ENCODE data around the gene SLC30A9. TPM values are rescaled to one million over a fixed set of nuclear protein-coding genes. Genes with fewer than 3 reads are reported as not detected.

SLC30A9 gene
- total RNA-seq, 1 donor from 2014 or later, result 44.6 TPM

DNA sequence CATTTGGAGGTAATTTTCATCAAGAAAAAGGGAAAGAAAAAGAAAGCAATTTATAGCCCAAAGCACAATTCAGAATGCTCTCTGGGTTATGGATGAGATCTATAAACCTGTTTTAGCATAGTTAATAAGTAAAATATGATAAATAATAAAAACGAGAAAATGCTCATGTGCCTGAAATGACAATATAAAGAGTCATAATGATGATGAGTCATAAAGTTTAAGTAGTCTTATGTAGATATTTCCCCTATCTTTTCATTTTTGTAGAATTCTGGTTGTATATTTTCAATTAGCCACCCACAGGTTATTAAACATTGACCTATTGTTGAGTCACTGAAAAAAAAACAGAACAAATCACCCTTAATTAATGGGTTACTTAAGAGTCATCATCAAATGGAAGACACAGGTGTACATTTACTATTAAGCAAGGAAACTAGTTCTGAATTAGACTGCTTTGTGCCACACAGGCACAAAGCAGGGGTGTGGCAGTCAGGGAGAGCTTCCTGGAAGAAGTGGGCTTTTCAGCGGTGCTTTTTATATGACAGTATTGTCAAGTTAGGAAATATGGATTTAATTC is 132.8 kb downstream of the SLC30A9 start:
- no peaks in the 10 kb centered on the region for H3K9me3 Mint-ChIP-seq (ENCODE audit: low read depth)
- no peaks in the 10 kb centered on the region for H3K36me3 Mint-ChIP-seq (ENCODE audit: low read depth)
- H3K27ac Mint-ChIP-seq (ENCODE audit: unreplicated experiment), result no peak overlapping the region
- no peaks in the 10 kb centered on the region for H3K4me1 Mint-ChIP-seq (ENCODE audit: low read depth)
- peaks cover 34% of the 10 kb centered on the region for H3K27me3 Mint-ChIP-seq (ENCODE audit: low read depth)
- DNase-seq (ENCODE audit: low spot score), result no peak
- TF ChIP-seq, protein P1, sequence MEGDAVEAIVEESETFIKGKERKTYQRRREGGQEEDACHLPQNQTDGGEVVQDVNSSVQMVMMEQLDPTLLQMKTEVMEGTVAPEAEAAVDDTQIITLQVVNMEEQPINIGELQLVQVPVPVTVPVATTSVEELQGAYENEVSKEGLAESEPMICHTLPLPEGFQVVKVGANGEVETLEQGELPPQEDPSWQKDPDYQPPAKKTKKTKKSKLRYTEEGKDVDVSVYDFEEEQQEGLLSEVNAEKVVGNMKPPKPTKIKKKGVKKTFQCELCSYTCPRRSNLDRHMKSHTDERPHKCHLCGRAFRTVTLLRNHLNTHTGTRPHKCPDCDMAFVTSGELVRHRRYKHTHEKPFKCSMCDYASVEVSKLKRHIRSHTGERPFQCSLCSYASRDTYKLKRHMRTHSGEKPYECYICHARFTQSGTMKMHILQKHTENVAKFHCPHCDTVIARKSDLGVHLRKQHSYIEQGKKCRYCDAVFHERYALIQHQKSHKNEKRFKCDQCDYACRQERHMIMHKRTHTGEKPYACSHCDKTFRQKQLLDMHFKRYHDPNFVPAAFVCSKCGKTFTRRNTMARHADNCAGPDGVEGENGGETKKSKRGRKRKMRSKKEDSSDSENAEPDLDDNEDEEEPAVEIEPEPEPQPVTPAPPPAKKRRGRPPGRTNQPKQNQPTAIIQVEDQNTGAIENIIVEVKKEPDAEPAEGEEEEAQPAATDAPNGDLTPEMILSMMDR (IDR thresholded peaks at IDR 0.05), result no peak
- no peak overlapping the region for H3K4me3 Mint-ChIP-seq (ENCODE audit: unreplicated experiment)

- H3K4me3 Mint-ChIP-seq (ENCODE audit: unreplicated experiment), result no peak overlapping the region
- H3K27me3 Mint-ChIP-seq (ENCODE audit: low read depth), result peaks cover 31% of the 10 kb centered on the region
- no peaks in the 10 kb centered on the region for H3K36me3 Mint-ChIP-seq (ENCODE audit: low read depth)
- peaks cover 5% of the 10 kb centered on the region for H3K9me3 Mint-ChIP-seq (ENCODE audit: low read depth)
- H3K4me1 Mint-ChIP-seq (ENCODE audit: low read depth), result no peaks in the 10 kb centered on the region
- no peak for DNase-seq (ENCODE audit: low spot score)
- no peak overlapping the region for H3K27ac Mint-ChIP-seq (ENCODE audit: unreplicated experiment)
- TF ChIP-seq, protein P1 (IDR thresholded peaks at IDR 0.05), result no peak
Observed at GRCh38 chr4:42132099-42132498, 141.8 kb downstream of the SLC30A9 start.

GRCh38 chr4:42133006-42133405 is 142.7 kb downstream of the SLC30A9 start:
- TF ChIP-seq, protein P1 (IDR thresholded peaks at IDR 0.05), result no peak
- Mint-ChIP-seq H3K27ac (ENCODE audit: unreplicated experiment) (no peak overlapping the region), H3K9me3 (ENCODE audit: low read depth) (peaks cover 5% of the 10 kb centered on the region), H3K4me1 (ENCODE audit: low read depth) (no peaks in the 10 kb centered on the region), H3K36me3 (ENCODE audit: low read depth) (no peaks in the 10 kb centered on the region), H3K27me3 (ENCODE audit: low read depth) (peaks cover 37% of the 10 kb centered on the region), H3K4me3 (ENCODE audit: unreplicated experiment) (no peak overlapping the region)
- DNase-seq (ENCODE audit: low spot score), result no peak

DNA sequence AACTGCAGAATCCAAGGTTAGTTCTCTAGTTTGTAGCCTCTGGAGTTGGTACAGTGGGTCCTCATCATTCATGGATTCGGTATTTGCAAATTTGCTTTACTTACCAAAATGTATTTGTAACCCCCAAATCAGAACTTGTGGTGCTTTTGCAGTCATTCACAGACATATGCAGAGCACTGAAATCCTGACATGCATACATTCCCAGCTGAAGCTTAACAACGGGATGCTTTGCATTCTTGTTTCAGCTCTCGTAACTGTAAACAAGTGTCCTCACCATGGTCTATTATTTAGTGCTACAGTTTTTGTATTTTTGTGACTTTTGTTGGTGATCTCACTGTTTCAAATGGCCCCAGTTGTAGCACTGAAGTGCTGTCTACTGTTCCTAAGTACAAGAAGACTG is 146.0 kb downstream of the SLC30A9 start:
- no peaks in the 10 kb centered on the region for H3K36me3 Mint-ChIP-seq (ENCODE audit: low read depth)
- no peak overlapping the region for H3K4me3 Mint-ChIP-seq (ENCODE audit: unreplicated experiment)
- DNase-seq (ENCODE audit: low spot score), result no peak
- TF ChIP-seq, protein P1 (IDR thresholded peaks at IDR 0.05), result no peak
- H3K27me3 Mint-ChIP-seq (ENCODE audit: low read depth), result peaks cover 36% of the 10 kb centered on the region
- H3K4me1 Mint-ChIP-seq (ENCODE audit: low read depth), result no peaks in the 10 kb centered on the region
- H3K9me3 Mint-ChIP-seq (ENCODE audit: low read depth), result no peaks in the 10 kb centered on the region
- H3K27ac Mint-ChIP-seq (ENCODE audit: unreplicated experiment), result no peak overlapping the region

Other genes starting within 250 kb of the SLC30A9 start
- gene PHOX2B, start 241.8 kb upstream of the SLC30A9 start, total RNA-seq, result not detected in 3 replicates
- gene TMEM33, start 55.1 kb upstream of the SLC30A9 start, total RNA-seq, result 49.9 to 53.1 TPM (median 50.8 TPM) in 3 replicates
- gene DCAF4L1, start 8.8 kb upstream of the SLC30A9 start, total RNA-seq, result 0.10 to 0.24 TPM in 2 of 3 replicates, not detected in the other
- gene BEND4, start 162.1 kb downstream of the SLC30A9 start, total RNA-seq, result not detected in 3 replicates

Measured in chondrocyte (in vitro differentiated cells).